Measurements from ENCODE around the gene C17orf113.
"Not testable (repeated sequence)": the region's sequence is repeated elsewhere in the genome, so short reads cannot be mapped to it uniquely, and the experiment has no call there.

C17orf113 gene

GRCh38 chr17:42038221-42038973 lies 12.0 kb downstream of the C17orf113 start:
- Mint-ChIP-seq H3K4me1 (ENCODE audit: low read depth) (peaks cover 4% of the 10 kb centered on the region), H3K36me3 (ENCODE audit: low read depth) (no peaks in the 10 kb centered on the region), H3K27ac (no peak overlapping the region), H3K27me3 (peaks cover 9% of the 10 kb centered on the region), H3K9me3 (no peaks in the 10 kb centered on the region), H3K4me3 (no peak overlapping the region)

GRCh38 chr17:42034059-42034458 lies 16.3 kb downstream of the C17orf113 start:
- Mint-ChIP-seq H3K27ac (no peak overlapping the region), H3K4me1 (ENCODE audit: low read depth) (peaks cover 4% of the 10 kb centered on the region), H3K36me3 (ENCODE audit: low read depth) (no peaks in the 10 kb centered on the region), H3K4me3 (no peak overlapping the region), H3K9me3 (no peaks in the 10 kb centered on the region), H3K27me3 (peaks cover 6% of the 10 kb centered on the region)

- no peaks in the 10 kb centered on the region for H3K27me3 Mint-ChIP-seq
- H3K27ac Mint-ChIP-seq: no peak overlapping the region
- H3K4me1 Mint-ChIP-seq (ENCODE audit: low read depth): peaks cover 4% of the 10 kb centered on the region
- no peaks in the 10 kb centered on the region for H3K9me3 Mint-ChIP-seq
- H3K36me3 Mint-ChIP-seq (ENCODE audit: low read depth): no peaks in the 10 kb centered on the region
- no peak overlapping the region for H3K4me3 Mint-ChIP-seq
Observed at GRCh38 chr17:42031584-42031983, 18.8 kb downstream of the C17orf113 start.

GRCh38 chr17:42028791-42029127 lies 21.6 kb downstream of the C17orf113 start:
- Mint-ChIP-seq H3K4me1 (ENCODE audit: low read depth) (peaks cover 10% of the 10 kb centered on the region), H3K27me3 (no peaks in the 10 kb centered on the region), H3K36me3 (ENCODE audit: low read depth) (peaks cover 10% of the 10 kb centered on the region), H3K9me3 (no peaks in the 10 kb centered on the region), H3K4me3 (no peak overlapping the region), H3K27ac (no peak overlapping the region)

GRCh38 chr17:42027961-42028790 lies 22.2 kb downstream of the C17orf113 start:
- Mint-ChIP-seq H3K27ac (no peak overlapping the region), H3K9me3 (no peaks in the 10 kb centered on the region), H3K4me3 (no peak overlapping the region), H3K27me3 (no peaks in the 10 kb centered on the region), H3K4me1 (ENCODE audit: low read depth) (peaks cover 10% of the 10 kb centered on the region), H3K36me3 (ENCODE audit: low read depth) (peaks cover 14% of the 10 kb centered on the region)

- H3K36me3 Mint-ChIP-seq (ENCODE audit: low read depth): peaks cover 14% of the 10 kb centered on the region
- no peaks in the 10 kb centered on the region for H3K9me3 Mint-ChIP-seq
- peaks cover 10% of the 10 kb centered on the region for H3K4me1 Mint-ChIP-seq (ENCODE audit: low read depth)
- H3K4me3 Mint-ChIP-seq: no peak overlapping the region
- no peak overlapping the region for H3K27ac Mint-ChIP-seq
- H3K27me3 Mint-ChIP-seq: no peaks in the 10 kb centered on the region
Observed at GRCh38 chr17:42027590-42027889, 22.9 kb downstream of the C17orf113 start.

- no peak overlapping the region for H3K4me3 Mint-ChIP-seq
- peaks cover 18% of the 10 kb centered on the region for H3K36me3 Mint-ChIP-seq (ENCODE audit: low read depth)
- H3K27me3 Mint-ChIP-seq: no peaks in the 10 kb centered on the region
- no peaks in the 10 kb centered on the region for H3K9me3 Mint-ChIP-seq
- H3K27ac Mint-ChIP-seq: no peak overlapping the region
- H3K4me1 Mint-ChIP-seq (ENCODE audit: low read depth): peaks cover 10% of the 10 kb centered on the region
Observed at GRCh38 chr17:42026857-42027589, 23.4 kb downstream of the C17orf113 start.

GRCh38 chr17:42025936-42026335 lies 24.5 kb downstream of the C17orf113 start:
- H3K36me3 Mint-ChIP-seq (ENCODE audit: low read depth): peaks cover 18% of the 10 kb centered on the region
- no peaks in the 10 kb centered on the region for H3K27me3 Mint-ChIP-seq
- H3K27ac Mint-ChIP-seq: no peak overlapping the region
- H3K4me1 Mint-ChIP-seq (ENCODE audit: low read depth): peaks cover 18% of the 10 kb centered on the region
- H3K4me3 Mint-ChIP-seq: no peak overlapping the region
- H3K9me3 Mint-ChIP-seq: no peaks in the 10 kb centered on the region

GRCh38 chr17:42025191-42025579 lies 25.2 kb downstream of the C17orf113 start:
- H3K27me3 Mint-ChIP-seq: no peaks in the 10 kb centered on the region
- no peak overlapping the region for H3K27ac Mint-ChIP-seq
- H3K36me3 Mint-ChIP-seq (ENCODE audit: low read depth): peaks cover 18% of the 10 kb centered on the region
- no peaks in the 10 kb centered on the region for H3K9me3 Mint-ChIP-seq
- peaks cover 24% of the 10 kb centered on the region for H3K4me1 Mint-ChIP-seq (ENCODE audit: low read depth)
- no peak overlapping the region for H3K4me3 Mint-ChIP-seq

- no peak overlapping the region for H3K4me3 Mint-ChIP-seq
- H3K27ac Mint-ChIP-seq: peak overlapping the region; percentile 31
- peaks cover 32% of the 10 kb centered on the region for H3K4me1 Mint-ChIP-seq (ENCODE audit: low read depth)
- H3K27me3 Mint-ChIP-seq: no peaks in the 10 kb centered on the region
- peaks cover 18% of the 10 kb centered on the region for H3K36me3 Mint-ChIP-seq (ENCODE audit: low read depth)
- H3K9me3 Mint-ChIP-seq: peaks cover 4% of the 10 kb centered on the region
Observed at GRCh38 chr17:42023524-42024349, 26.7 kb downstream of the C17orf113 start.

GRCh38 chr17:42020845-42021244 lies 29.6 kb downstream of the C17orf113 start:
- H3K9me3 Mint-ChIP-seq, H3K27me3 Mint-ChIP-seq: not testable (repeated sequence)
- peaks cover 49% of the 10 kb centered on the region for H3K4me1 Mint-ChIP-seq (ENCODE audit: low read depth)
- H3K27ac Mint-ChIP-seq: peak overlapping the region; percentile 89
- peaks cover 18% of the 10 kb centered on the region for H3K36me3 Mint-ChIP-seq (ENCODE audit: low read depth)
- peak overlapping the region; percentile 92 for H3K4me3 Mint-ChIP-seq

GRCh38 chr17:42019509-42020404 lies 30.6 kb downstream of the C17orf113 start, which contains the start of gene NKIRAS2:
NKIRAS2 (plus strand) TSS chr17:42020090; CDS start chr17:42021578, 1,488 bp downstream.
- peaks cover 56% of the 10 kb centered on the region for H3K4me1 Mint-ChIP-seq (ENCODE audit: low read depth)
- H3K27me3 Mint-ChIP-seq: no peaks in the 10 kb centered on the region
- peak within 1 kb of the TSS; percentile 92 for H3K4me3 Mint-ChIP-seq
- H3K9me3 Mint-ChIP-seq: peaks cover 4% of the 10 kb centered on the region
- H3K36me3 Mint-ChIP-seq (ENCODE audit: low read depth): peaks cover 22% of the 10 kb centered on the region
- H3K27ac Mint-ChIP-seq: peak within 1 kb of the TSS; percentile 89

GRCh38 chr17:42018988-42019387 lies 31.4 kb downstream of the C17orf113 start:
- H3K9me3 Mint-ChIP-seq: peaks cover 4% of the 10 kb centered on the region
- H3K27me3 Mint-ChIP-seq: no peaks in the 10 kb centered on the region
- peak overlapping the region; percentile 64 for H3K27ac Mint-ChIP-seq
- peaks cover 52% of the 10 kb centered on the region for H3K4me1 Mint-ChIP-seq (ENCODE audit: low read depth)
- H3K36me3 Mint-ChIP-seq (ENCODE audit: low read depth): peaks cover 15% of the 10 kb centered on the region
- peak overlapping the region; percentile 92 for H3K4me3 Mint-ChIP-seq

Data from stimulated activated naive CD8-positive, alpha-beta T cell treated with anti-CD3 and anti-CD28 coated beads, Interleukin-15, Interleukin-2, amounts not matched to agents 100 ng/mL and 50 ng/mL, for 24 hours (primary cell).